Right lobe of liver (tissue), 6 donors: Measurements from ENCODE around the gene ZNF557. TPM values are rescaled to one million over a fixed set of nuclear protein-coding genes. Genes with fewer than 3 reads are reported as not detected.

Source experiments
- ATAC-seq, 4 donors: fragments of 200-7000 bp; cut with Tn5 transposase; one replicate each; pipeline ENCODE4 v1.9.1; 2020; ENCODE audit warnings: mild to moderate bottlenecking in 4 of 4, moderate library complexity in 4 of 4
- DNase-seq, 3 donors: peaks; one replicate each; pipeline ENCODE4 v3.0.0-alpha.2; 2020
- H3K27ac ChIP-seq, 3 donors: fragments of 200-600 bp; one replicate each; pipeline ENCODE4 v1.8.0; 2022
- H3K27me3 ChIP-seq, 2 donors: fragments of 200-600 bp; one replicate each; pipeline ENCODE4 v1.8.0; 2022
- H3K36me3 ChIP-seq, 4 donors: fragments of 200-600 bp; sonication (generic) in 1 of 4; one replicate each; pipeline versions ENCODE4 v1.5.1 to v1.8.0; 2017 to 2022; ENCODE audit warnings: control low read depth in 1 of 4
- H3K4me1 ChIP-seq, 4 donors: fragments of 200-600 bp; sonication (generic) in 1 of 4; one replicate each; pipeline versions ENCODE4 v1.5.1 to v1.8.0; 2017 to 2022; ENCODE audit warnings: control low read depth in 1 of 4
- H3K4me3 ChIP-seq, 3 donors: fragments of 200-600 bp; one replicate each; pipeline ENCODE4 v1.8.0; 2022
- H3K9me3 ChIP-seq, 4 donors: fragments of 200-600 bp; sonication (generic) in 1 of 4; one replicate each; pipeline versions ENCODE4 v1.5.1 to v1.8.0; 2017 to 2022; ENCODE audit warnings: control low read depth in 1 of 4
- CTCF ChIP-seq, 4 donors: fragments of 200-600 bp in 3 of 4; fragments of 450-650 bp in 1 of 4; IDR thresholded peaks; one replicate each; pipeline versions ENCODE4 v1.5.1 to v1.8.0; 2016 to 2022; ENCODE audit warnings: antibody characterized with exemption in 4 of 4, mild to moderate bottlenecking in 2 of 4
- POLR2A ChIP-seq: fragments of 450-650 bp; IDR thresholded peaks from one replicate; pipeline ENCODE4 v1.6.1; 2017; ENCODE audit warnings: antibody characterized with exemption, mild to moderate bottlenecking
- WGBS: methylation state at CpG from one replicate; pipeline ENCODE4 v1.1.6; 2018; ENCODE audit warnings: low coverage, low lambda C conversion rate; ENCODE audit not compliant: insufficient coverage; ENCODE audit errors: missing lambda C conversion rate; 5-methylcytosine and 5-hydroxymethylcytosine counted together
- intact Hi-C, 2 donors: fragments of 100-400 bp; cut with DNase I; formaldehyde crosslinking; loops; one replicate each; pipeline versions ENCODE4 v1.11.2 to v1.14.1; 2022
- total RNA-seq, 6 experiments: library from RNA; depleted of rRNA in 2 of 6; stranded (reverse); fragments of >200 nt in 2 of 6; fragmentation: NEBNext Ultra II Directional in 3 of 6; extraction: Animal tissue kit (Norgen Biotek cat#: 25700) in 3 of 6; gene quantifications; one replicate each; pipeline versions ENCODE4 v1.1.0 to v1.2.4, GENCODE V29; 2016 to 2023
- donor health status: DM: no; HTN: yes; CAD: no.
- donor health status: DM: no; HTN: no; CAD: no.
- donor health status: DM: no; HTN: no; CAD: no.
- donor health status: DM: no; HTN: yes; CAD: no.
- donor health status: DM: no; HTN: yes; CAD: no.

Gene ZNF557
- total RNA-seq, 6 experiments from 2014 or later: 3.2 to 3.9 (median 3.5) TPM

DNA sequence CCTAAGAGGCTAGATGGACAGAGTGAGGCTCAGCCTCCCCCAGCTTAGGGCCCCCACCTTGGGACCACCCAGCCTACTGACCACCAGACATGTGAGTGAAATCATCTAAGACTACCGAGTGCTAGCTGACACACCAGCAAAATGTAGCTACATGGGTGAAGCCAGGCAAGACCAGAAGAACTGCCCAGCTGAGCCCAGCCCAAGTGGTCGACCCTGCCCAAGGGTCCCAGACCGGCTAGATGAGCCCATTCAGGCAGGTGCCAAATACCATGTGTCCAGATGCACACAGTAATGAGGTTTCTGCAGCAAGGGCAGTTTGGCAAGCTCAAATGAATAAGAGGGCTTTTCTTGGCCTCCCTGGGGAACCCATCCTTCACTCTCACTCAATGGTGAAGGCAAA lies 56.6 kb downstream of the ZNF557 start:
- no peak for TF ChIP-seq POLR2A
- TF ChIP-seq CTCF (IDR thresholded peaks at IDR 0.05): no peak
- ATAC-seq: peak in 1 of 4 donors; percentile 32
- H3K27ac ChIP-seq: no peak overlapping the region
- peaks cover 14 to 90% (median 63%) of the 10 kb centered on the region in 4 donors for H3K36me3 ChIP-seq
- WGBS: no CpG with 5 or more reads among the region's 3 CpGs
- H3K4me1 ChIP-seq: no peaks in the 10 kb centered on the region
- no peaks in the 10 kb centered on the region for H3K27me3 ChIP-seq
- H3K4me3 ChIP-seq: no peak overlapping the region
- peaks cover 0 to 6% (median 0%) of the 10 kb centered on the region in 4 donors for H3K9me3 ChIP-seq
- intact Hi-C loops: no loop called here
- no peak for DNase-seq

- Histone ChIP-seq H3K9me3 (peaks cover 0 to 6% (median 0%) of the 10 kb centered on the region in 4 donors), H3K4me1 (peaks cover 0 to 12% (median 5%) of the 10 kb centered on the region in 4 donors), H3K27me3 (no peaks in the 10 kb centered on the region), H3K27ac (no peak overlapping the region), H3K4me3 (no peak overlapping the region), H3K36me3 (peaks cover 14 to 83% (median 49%) of the 10 kb centered on the region in 4 donors)
- intact Hi-C loops: no loop called here
- DNase-seq (no peak), ATAC-seq (no peak)
- 100% methylated on average over 1 of the region's 1 CpG for WGBS
- no peak for TF ChIP-seq CTCF (IDR thresholded peaks at IDR 0.05)
- TF ChIP-seq POLR2A: no peak
These were observed 60.5 kb downstream of the ZNF557 start for GRCh38 chr19:7130043-7130442.

DNA sequence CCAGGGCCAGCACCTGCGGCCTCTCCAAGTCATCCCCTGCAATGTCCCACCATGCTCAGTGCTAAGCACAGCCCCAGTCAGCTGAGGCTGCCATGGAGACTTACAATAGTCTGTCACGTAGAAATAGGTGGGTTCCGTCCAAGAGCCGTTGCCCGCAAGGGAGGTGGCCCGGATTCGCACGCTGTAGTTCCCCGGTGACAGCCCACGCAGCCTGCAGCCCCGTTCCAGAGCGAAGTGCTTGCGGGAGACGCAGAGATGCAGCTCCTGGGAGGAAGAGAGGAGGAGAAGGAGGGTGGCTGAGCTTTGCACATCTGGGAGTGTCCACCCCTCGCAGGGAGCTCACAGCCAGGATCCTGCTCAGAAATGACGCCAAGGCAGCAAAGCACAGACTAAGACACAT lies 62.6 kb downstream of the ZNF557 start:
- Histone ChIP-seq H3K9me3 (no peaks in the 10 kb centered on the region), H3K27me3 (no peaks in the 10 kb centered on the region), H3K4me3 (no peak overlapping the region), H3K4me1 (peaks cover 0 to 23% (median 9%) of the 10 kb centered on the region in 4 donors), H3K36me3 (peaks cover 8 to 62% (median 31%) of the 10 kb centered on the region in 4 donors), H3K27ac (no peak overlapping the region)
- ATAC-seq: no peak
- DNase-seq: no peak
- WGBS: 93% methylated on average over 8 of the region's 16 CpGs
- no peak for TF ChIP-seq CTCF (IDR thresholded peaks at IDR 0.05)
- no peak for TF ChIP-seq POLR2A
- intact Hi-C loops: no loop called here

- DNase-seq (no peak), ATAC-seq (no peak)
- Histone ChIP-seq H3K27ac (peak overlapping the region in 1 of 3 donors; percentile 55), H3K27me3 (no peaks in the 10 kb centered on the region), H3K9me3 (no peaks in the 10 kb centered on the region), H3K4me3 (no peak overlapping the region), H3K4me1 (peaks cover 0 to 23% (median 9%) of the 10 kb centered on the region in 4 donors), H3K36me3 (peaks cover 5 to 43% (median 18%) of the 10 kb centered on the region in 4 donors)
- WGBS: 30% methylated on average over 2 of the region's 2 CpGs
- TF ChIP-seq POLR2A: no peak
- intact Hi-C loops: no loop called here
These were observed 67.6 kb downstream of the ZNF557 start for GRCh38 chr19:7137120-7137519.

Other genes with a start within 250 kb of the ZNF557 start
- gene ADGRE1, start 182.1 kb upstream of the ZNF557 start, total RNA-seq: 1 to 10 TPM in 2 of 6 experiments, under 1 TPM in 4; 0.18 to 3.3 (median 0.75) TPM
- gene MBD3L2B, start 48.3 kb upstream of the ZNF557 start, total RNA-seq: not detected
- gene MBD3L5, start 39.1 kb upstream of the ZNF557 start, total RNA-seq: not detected
- gene MBD3L4, start 29.5 kb upstream of the ZNF557 start, total RNA-seq: not detected
- not detected for gene MBD3L2, start 20.4 kb upstream of the ZNF557 start, total RNA-seq
- gene MBD3L3, start 11.0 kb upstream of the ZNF557 start, total RNA-seq: not detected
- gene INSR, start 224.7 kb downstream of the ZNF557 start, total RNA-seq: 100 to 1,000 TPM in 4 of 6 experiments, 10 to 100 TPM in 2; 82.7 to 121 (median 106) TPM